Endothelial cell of umbilical vein (primary cell): ENCODE results near the gene PHEX. TPM values are rescaled to one million over a fixed set of nuclear protein-coding genes. Genes with fewer than 3 reads are reported as not detected.

Experiments used
- BruUV-seq: library from RNA; stranded (reverse); fragments of 400-500 nt; replicated peaks from 2 replicates; lab custom pipeline; 2021; lab: Mats Ljungman, UMichigan
- CTCF ChIA-PET: fragments of 300-600, 350-600 bp; sonication (Branson Sonifier 250); formaldehyde crosslinking; loops from one replicate; lab custom pipeline; 2021; ENCODE audit warnings: antibody characterized with exemption, inconsistent platforms; lab: Charles Lee
- POLR2A ChIA-PET: fragments of 300-600, 350-600 bp; sonication (Branson Sonifier 250); formaldehyde crosslinking; loops from one replicate; lab custom pipeline; 2021; ENCODE audit warnings: antibody characterized with exemption, inconsistent platforms; lab: Charles Lee
- DNase-seq: peaks from one replicate; pipeline ENCODE4 v3.0.0-alpha.2; 2011; ENCODE audit warnings: low read depth, low spot score
- FAIRE-seq: peaks from 2 replicates; lab custom pipeline; 2011; peaks lifted over from hg19 to GRCh38; lab: Jason Lieb, UNC
- H2AFZ ChIP-seq: 2 replicates; pipeline ENCODE4 v1.6.0; 2012; ENCODE audit warnings: low read depth, low read length, control low read depth, inconsistent platforms
- H3K27ac ChIP-seq: 2 replicates; pipeline ENCODE4 v1.5.1; 2011; ENCODE audit warnings: low read depth, mild to moderate bottlenecking, control low read depth, low read length, moderate library complexity; ENCODE audit not compliant: insufficient read depth
- H3K27me3 ChIP-seq, 2 experiments: 2 replicates each; pipeline versions ENCODE4 v1.6.0 to v1.6.1; 2011; ENCODE audit warnings: low read length in 2 of 2, mixed read lengths in 1 of 2; ENCODE audit not compliant: control insufficient read depth in 2 of 2, insufficient read depth in 2 of 2
- H3K36me3 ChIP-seq, 2 experiments: 2 replicates in 1 of 2; 3 replicates in 1 of 2; pipeline ENCODE4 v1.5.1; 2011; ENCODE audit warnings: low read length in 2 of 2, mild to moderate bottlenecking in 1 of 2, moderate library complexity in 1 of 2; ENCODE audit not compliant: control insufficient read depth in 2 of 2, insufficient read depth in 2 of 2; ENCODE audit errors: extremely low read depth in 1 of 2
- H3K4me1 ChIP-seq: 3 replicates; pipeline ENCODE4 v1.5.1; 2011; ENCODE audit warnings: mild to moderate bottlenecking, low read length; ENCODE audit not compliant: control insufficient read depth, insufficient read depth; ENCODE audit errors: extremely low read depth
- H3K4me2 ChIP-seq: 2 replicates; pipeline ENCODE4 v1.6.1; 2011; ENCODE audit warnings: low read length, control low read depth, mixed read lengths; ENCODE audit not compliant: insufficient read depth
- H3K4me3 ChIP-seq, 3 experiments: fragments of 200-600 bp in 1 of 3; sonication (generic), shearing (Covaris generic) in 1 of 3; replicated peaks in 1 of 3; 2 replicates each; pipeline ENCODE4 v1.5.1; 2011 to 2016; ENCODE audit warnings: control low read depth in 3 of 3, low read length in 3 of 3, mild to moderate bottlenecking in 2 of 3, inconsistent platforms in 1 of 3, low read depth in 1 of 3, moderate library complexity in 1 of 3; ENCODE audit not compliant: insufficient read depth in 1 of 3
- H3K79me2 ChIP-seq: 2 replicates; pipeline ENCODE4 v1.6.0; 2012; ENCODE audit warnings: low read length, inconsistent platforms; ENCODE audit not compliant: control insufficient read depth, insufficient read depth
- H3K9ac ChIP-seq: replicated peaks from 2 replicates; pipeline ENCODE3; 2011; ENCODE audit warnings: low read length, control low read depth; ENCODE audit not compliant: insufficient read depth; ENCODE audit errors: extremely low read depth
- H3K9me1 ChIP-seq: replicated peaks from 3 replicates; pipeline ENCODE4 v1.6.0; 2011; ENCODE audit warnings: mild to moderate bottlenecking, low read length; ENCODE audit not compliant: control insufficient read depth, insufficient read depth; ENCODE audit errors: extremely low read depth
- H3K9me3 ChIP-seq: replicated peaks from 2 replicates; pipeline ENCODE4 v1.5.1; 2012; ENCODE audit warnings: low read length, inconsistent platforms; ENCODE audit not compliant: control insufficient read depth, insufficient read depth
- H4K20me1 ChIP-seq: replicated peaks from 2 replicates; pipeline ENCODE3; 2011; ENCODE audit warnings: mild to moderate bottlenecking, low read length; ENCODE audit not compliant: control insufficient read depth, insufficient read depth; ENCODE audit errors: extremely low read depth
- CTCF ChIP-seq, 2 donors: IDR thresholded peaks; 1 replicate in 1 of 2; 2 replicates in 1 of 2; pipeline ENCODE4 v1.5.1; 2011; ENCODE audit warnings: low read length in 2 of 2, mild to moderate bottlenecking in 2 of 2, moderate library complexity in 2 of 2, control low read depth in 1 of 2, inconsistent platforms in 1 of 2, low read depth in 1 of 2; ENCODE audit not compliant: insufficient read depth in 1 of 2; ENCODE audit errors: extremely low read depth in 1 of 2
- EZH2 ChIP-seq: IDR thresholded peaks from 2 replicates; pipeline ENCODE4 v1.6.1; 2012; ENCODE audit warnings: borderline replicate concordance, low read depth, mild to moderate bottlenecking, moderate library complexity, low read length, inconsistent platforms; ENCODE audit not compliant: severe bottlenecking
- FOS ChIP-seq: IDR thresholded peaks from 2 replicates; pipeline ENCODE4 v1.6.1; 2011; ENCODE audit warnings: mild to moderate bottlenecking, low read length, moderate library complexity, borderline replicate concordance; ENCODE audit not compliant: insufficient read depth
- GATA2 ChIP-seq: IDR thresholded peaks from 2 replicates; pipeline ENCODE4 v1.7.0; 2011; ENCODE audit warnings: low read depth, mild to moderate bottlenecking, moderate library complexity, mixed read lengths, low read length; ENCODE audit not compliant: insufficient read length, insufficient read depth
- JUN ChIP-seq: IDR thresholded peaks from 2 replicates; pipeline ENCODE4 v1.6.1; 2011; ENCODE audit warnings: borderline replicate concordance, low read depth; ENCODE audit not compliant: insufficient read length, insufficient read depth
- MAX ChIP-seq: IDR thresholded peaks from 2 replicates; pipeline ENCODE4 v1.6.1; 2011; ENCODE audit not compliant: insufficient read depth, insufficient read length
- MYC ChIP-seq: IDR thresholded peaks from one replicate; pipeline ENCODE4 v1.6.1; 2011; ENCODE audit warnings: mild to moderate bottlenecking, low read depth, low read length
- POLR2A ChIP-seq: IDR thresholded peaks from 2 replicates; pipeline ENCODE4 v1.6.1; 2012; ENCODE audit warnings: low read depth, mild to moderate bottlenecking, control low read depth, low read length
- POLR2AphosphoS5 ChIP-seq: IDR thresholded peaks from 2 replicates; pipeline ENCODE4 v1.6.1; 2012; ENCODE audit warnings: low read depth, mild to moderate bottlenecking, control low read depth, low read length, moderate library complexity; ENCODE audit not compliant: insufficient read depth
- dilution Hi-C: fragments of 300-500 bp; cut with MboI; formaldehyde crosslinking; loops from one replicate; pipeline ENCODE4 v1.15.0; 2019; ENCODE audit warnings: low sequenced_read_pairs; ENCODE audit not compliant: extremely low pct_ligation_motif_present
- intact Hi-C: fragments of 100-400 bp; cut with micrococcal nuclease; formaldehyde crosslinking; loops from one replicate; pipeline ENCODE4 v1.10.0; 2022
- polyA plus RNA-seq, 4 experiments: library from polyadenylated mRNA; depleted of rRNA in 3 of 4; stranded (reverse) in 3 of 4; unstranded in 1 of 4; fragments of >200 nt; gene quantifications; 2 replicates each; pipeline versions ENCODE4 v1.2.1 to v1.2.3, GENCODE V29; 2011 to 2012; ENCODE audit warnings: missing spikeins in 1 of 4
- total RNA-seq: library from RNA; stranded (reverse); gene quantifications from 2 replicates; pipeline ENCODE4 v1.2.3, GENCODE V29; 2021

PHEX gene
- total and polyA plus RNA-seq, 2 donors (not counting 3 experiments of a cell fraction or from before 2014, with no cell fraction given) = 0.07 to 0.44 TPM

GRCh38 chrX:22135171-22135711, 103.1 kb downstream of the PHEX start:
- no peaks in the 10 kb centered on the region for H3K36me3 ChIP-seq
- ChIA-PET POLR2A (no interaction called here), CTCF (interaction anchor here (0.9 to 3.7 kb wide), 16 partner anchors 13 to 1481 kb away, joined by 3 to 38 read pairs (median 5); no protein-coding TSS in a partner anchor)
- dilution Hi-C loops (no loop called here), intact Hi-C loops (loop anchor here (2.0 to 10.0 kb wide), 4 partner anchors 42 to 752 kb away; partner anchors contain the start of gene MBTPS2)
- H3K9ac ChIP-seq = peak overlapping the region; percentile 39
- no peak for FAIRE-seq
- no peak for TF ChIP-seq GATA2
- TF ChIP-seq FOS = no peak
- TF ChIP-seq CTCF (IDR thresholded peaks at IDR 0.05; ENCODE audit: extremely low read depth in 1 of 2, insufficient read depth in 1 of 2, low read depth in 1 of 2, low read length in 2 of 2) = no peak
- no peak for TF ChIP-seq MAX
- TF ChIP-seq EZH2 = no peak
- no peak for TF ChIP-seq POLR2A
- TF ChIP-seq POLR2AphosphoS5 = no peak
- TF ChIP-seq MYC = no peak
- no peak for TF ChIP-seq JUN
- H3K9me3 ChIP-seq = no peaks in the 10 kb centered on the region
- no peaks in the 10 kb centered on the region for H4K20me1 ChIP-seq
- peak; percentile 35 for DNase-seq
- H3K79me2 ChIP-seq = no peaks in the 10 kb centered on the region
- H3K4me3 ChIP-seq = no peak overlapping the region
- H2AFZ ChIP-seq = peak overlapping the region; percentile 9
- H3K9me1 ChIP-seq = no peaks in the 10 kb centered on the region
- peaks cover 18% of the 10 kb centered on the region for H3K4me1 ChIP-seq
- H3K27ac ChIP-seq = peak overlapping the region; percentile 61
- TSS peak; percentile 45 for BruUV-seq
- no peaks in the 10 kb centered on the region for H3K27me3 ChIP-seq
- peak overlapping the region; percentile 80 for H3K4me2 ChIP-seq
